SK-N-SH (cell line): ENCODE results near the gene EFTUD2. TPM values are rescaled to one million over a fixed set of nuclear protein-coding genes. Genes with fewer than 3 reads are reported as not detected.

Experiments
- CTCF ChIA-PET: fragments of 300-600, 350-600 bp; formaldehyde crosslinking; extraction: SDS; loops from one replicate; lab custom pipeline; 2021; lab: Yijun Ruan, JAX
- POLR2A ChIA-PET: fragments of 350-600 bp; sonication (Branson Sonifier 250); formaldehyde crosslinking; extraction: SDS; loops from one replicate; lab custom pipeline; 2020; ENCODE audit warnings: antibody characterized with exemption, inconsistent platforms; lab: Yijun Ruan, JAX
- DNase-seq: peaks from one replicate; pipeline ENCODE4 v3.0.0; 2012
- H2AFZ ChIP-seq: fragments of 200-600 bp; sonication (generic); 2 replicates; pipeline ENCODE4 v1.8.1; 2016; ENCODE audit warnings: antibody characterized with exemption, mild to moderate bottlenecking, low read depth
- H3F3A ChIP-seq: fragments of 200-600 bp; sonication (generic); replicated peaks from 2 replicates; pipeline ENCODE3; 2016; ENCODE audit warnings: antibody characterized with exemption, mild to moderate bottlenecking; ENCODE audit not compliant: insufficient read depth
- H3K27ac ChIP-seq, 2 experiments: fragments of 200-500 bp in 1 of 2; fragments of 200-600 bp in 1 of 2; sonication (Bioruptor generic) in 1 of 2; sonication (generic), shearing (Covaris generic) in 1 of 2; 2 replicates each; pipeline versions ENCODE4 v1.5.1 to v1.6.1; 2014 to 2016; ENCODE audit warnings: low read depth in 2 of 2, inconsistent platforms in 1 of 2, low read length in 1 of 2, mild to moderate bottlenecking in 1 of 2, mixed read lengths in 1 of 2
- H3K27me3 ChIP-seq: fragments of 200-600 bp; sonication (generic), shearing (Covaris generic); 2 replicates; pipeline ENCODE4 v1.6.1; 2016; ENCODE audit warnings: mixed run types; ENCODE audit not compliant: insufficient read depth
- H3K36me3 ChIP-seq, 2 experiments: fragments of 200-500 bp in 1 of 2; fragments of 200-600 bp in 1 of 2; sonication (Bioruptor generic) in 1 of 2; sonication (generic) in 1 of 2; replicated peaks in 1 of 2; 2 replicates each; pipeline versions ENCODE3 to v1.5.1; 2014 to 2016; ENCODE audit warnings: low read length in 1 of 2, mild to moderate bottlenecking in 1 of 2; ENCODE audit not compliant: insufficient read depth in 2 of 2, control insufficient read depth in 1 of 2
- H3K4me1 ChIP-seq, 2 experiments: fragments of 200-500 bp in 1 of 2; fragments of 200-600 bp in 1 of 2; sonication (Bioruptor generic) in 1 of 2; sonication (generic), shearing (Covaris generic) in 1 of 2; 2 replicates each; pipeline versions ENCODE4 v1.5.1 to v1.6.1; 2014 to 2016; ENCODE audit warnings: low read depth in 1 of 2, low read length in 1 of 2, mixed run types in 1 of 2; ENCODE audit not compliant: insufficient read depth in 2 of 2, control insufficient read depth in 1 of 2
- H3K4me2 ChIP-seq: fragments of 200-600 bp; sonication (generic), shearing (Covaris generic); 2 replicates; pipeline ENCODE4 v1.6.1; 2017; ENCODE audit warnings: mixed run types
- H3K4me3 ChIP-seq, 2 experiments: fragments of 200-500 bp in 1 of 2; fragments of 200-600 bp in 1 of 2; sonication (Bioruptor generic) in 1 of 2; sonication (generic), shearing (Covaris generic) in 1 of 2; 2 replicates each; pipeline versions ENCODE4 v1.5.1 to v1.8.1; 2014 to 2016; ENCODE audit warnings: low read depth in 2 of 2, inconsistent platforms in 1 of 2, low read length in 1 of 2, mild to moderate bottlenecking in 1 of 2, mixed read lengths in 1 of 2, moderate library complexity in 1 of 2
- H3K79me2 ChIP-seq: fragments of 200-600 bp; sonication (generic); 2 replicates; pipeline ENCODE4 v1.8.1; 2017; ENCODE audit warnings: mild to moderate bottlenecking; ENCODE audit not compliant: insufficient read depth
- H3K9ac ChIP-seq: fragments of 200-600 bp; sonication (generic); 2 replicates; pipeline ENCODE4 v1.6.1; 2017; ENCODE audit warnings: mixed run types
- H3K9me2 ChIP-seq: fragments of 200-600 bp; sonication (generic); 2 replicates; pipeline ENCODE4 v1.6.1; 2017; ENCODE audit warnings: mixed run types
- H3K9me3 ChIP-seq: fragments of 200-600 bp; sonication (generic); 2 replicates; pipeline ENCODE4 v1.6.1; 2017; ENCODE audit warnings: mixed run types, mild to moderate bottlenecking, moderate library complexity
- H4K20me1 ChIP-seq: fragments of 200-600 bp; sonication (generic); 2 replicates; pipeline ENCODE4 v1.6.1; 2017; ENCODE audit warnings: mild to moderate bottlenecking, mixed run types; ENCODE audit not compliant: insufficient read depth
- CTCF ChIP-seq: fragments of 200-600 bp; sonication (generic); IDR thresholded peaks from 2 replicates; pipeline ENCODE4 v1.6.1; 2017; ENCODE audit warnings: antibody characterized with exemption, mild to moderate bottlenecking, moderate library complexity
- ELF1 ChIP-seq: IDR thresholded peaks from 2 replicates; pipeline ENCODE4 v1.4.0; 2012
- EZH2phosphoT487 ChIP-seq: fragments of 200-600 bp; sonication (generic); IDR thresholded peaks from 2 replicates; pipeline ENCODE4 v1.6.1; 2017; ENCODE audit warnings: low read depth, mixed run types, mild to moderate bottlenecking, antibody characterized with exemption, moderate library complexity, borderline replicate concordance
- FOSL2 ChIP-seq: IDR thresholded peaks from 2 replicates; pipeline ENCODE4 v1.4.0; 2012; ENCODE audit warnings: low read depth, mild to moderate bottlenecking, moderate library complexity, borderline replicate concordance
- FOXM1 ChIP-seq: IDR thresholded peaks from 2 replicates; pipeline ENCODE4 v1.4.0; 2012; ENCODE audit warnings: low read depth, mild to moderate bottlenecking
- GABPA ChIP-seq: IDR thresholded peaks from 2 replicates; pipeline ENCODE4 v1.4.0; 2012; ENCODE audit warnings: low read depth, mild to moderate bottlenecking
- GATA2 ChIP-seq: sonication (generic); formaldehyde crosslinking; IDR thresholded peaks from 2 replicates; pipeline ENCODE4 v1.5.0; 2020; ENCODE audit warnings: mild to moderate bottlenecking, missing genetic modification reagents
- MEF2A ChIP-seq: IDR thresholded peaks from 2 replicates; pipeline ENCODE4 v1.4.0; 2012; ENCODE audit warnings: low read depth, borderline replicate concordance
- MXI1 ChIP-seq: IDR thresholded peaks from 2 replicates; pipeline ENCODE4 v1.6.1; 2012; ENCODE audit warnings: mild to moderate bottlenecking, low read depth, low read length, improper control_type of control experiment
- NFIC ChIP-seq: IDR thresholded peaks from 2 replicates; pipeline ENCODE4 v1.4.0; 2012; ENCODE audit warnings: borderline replicate concordance
- POLR2AphosphoS5 ChIP-seq: IDR thresholded peaks from 2 replicates; pipeline ENCODE4 v1.6.1; 2012; ENCODE audit warnings: low read depth, low read length
- RAD21 ChIP-seq: IDR thresholded peaks from 2 replicates; pipeline ENCODE4 v1.6.1; 2012; ENCODE audit warnings: mild to moderate bottlenecking, low read length
- RCOR1 ChIP-seq: fragments of 150-350 bp; IDR thresholded peaks from 2 replicates; pipeline ENCODE4 v1.6.1; 2017; ENCODE audit warnings: antibody characterized with exemption, low read length
- RXRA ChIP-seq: IDR thresholded peaks from 2 replicates; pipeline ENCODE4 v1.4.0; 2012; ENCODE audit warnings: low read depth, mild to moderate bottlenecking, borderline replicate concordance
- SIN3A ChIP-seq: IDR thresholded peaks from 2 replicates; pipeline ENCODE4 v1.6.1; 2012; ENCODE audit warnings: low read depth, mild to moderate bottlenecking, low read length, moderate library complexity, borderline replicate concordance
- SMC3 ChIP-seq: IDR thresholded peaks from 2 replicates; pipeline ENCODE4 v1.6.1; 2012; ENCODE audit warnings: low read depth, low read length, improper control_type of control experiment
- TAF1 ChIP-seq: IDR thresholded peaks from 2 replicates; pipeline ENCODE4 v1.6.1; 2012; ENCODE audit warnings: low read depth, mild to moderate bottlenecking, low read length, moderate library complexity, borderline replicate concordance
- TCF12 ChIP-seq: IDR thresholded peaks from 2 replicates; pipeline ENCODE4 v1.4.0; 2012
- YY1 ChIP-seq: IDR thresholded peaks from 2 replicates; pipeline ENCODE4 v1.4.0; 2012; ENCODE audit warnings: low read depth, mild to moderate bottlenecking
- WGBS: methylation state at CpG from one replicate; pipeline ENCODE4 v1.1.6; 2017; ENCODE audit warnings: low lambda C conversion rate; 5-methylcytosine and 5-hydroxymethylcytosine counted together
- polyA plus RNA-seq, 3 experiments: library from polyadenylated mRNA; depleted of rRNA; stranded (reverse); fragments of >200 nt; gene quantifications; 2 replicates each; pipeline ENCODE4 v1.2.3, GENCODE V29; 2012
- TF ChIP-seq, protein P1 (sequence below): IDR thresholded peaks from 2 replicates; pipeline ENCODE4 v1.4.0; 2012; ENCODE audit warnings: low read depth, borderline replicate concordance
- TF ChIP-seq, protein P2 (sequence below): fragments of 150-350 bp; IDR thresholded peaks from 2 replicates; pipeline ENCODE4 v1.6.1; 2016; ENCODE audit warnings: mild to moderate bottlenecking, low read depth, low read length
- TF ChIP-seq, protein P3 (sequence below): IDR thresholded peaks from 2 replicates; pipeline ENCODE4; 2012

EFTUD2 gene
- polyA plus RNA-seq, 1 of the 3 experiments (the other 2 are of a cell fraction) = 82.9 TPM

DNA sequence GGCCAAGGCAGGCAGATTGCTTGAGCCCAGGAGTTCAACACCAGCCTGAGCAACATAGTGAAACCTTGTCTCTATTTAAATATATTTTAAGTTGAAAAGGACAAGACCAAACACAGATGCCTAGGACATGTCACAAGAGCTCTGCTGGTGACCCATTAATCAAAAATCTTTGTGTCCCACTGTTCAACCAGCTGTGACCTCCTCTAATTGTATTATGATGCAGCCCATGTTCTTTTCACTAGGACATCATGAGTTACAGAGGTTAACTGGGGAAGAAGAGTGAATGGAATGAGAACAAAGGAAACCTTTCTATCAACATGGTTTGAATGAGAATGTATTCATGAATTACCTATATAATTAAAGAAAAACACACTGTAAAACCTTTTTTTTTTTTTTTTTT, 7.0 kb downstream of the EFTUD2 start:
- no peak overlapping the region for H3K9ac ChIP-seq
- peaks cover 6% of the 10 kb centered on the region for H3F3A ChIP-seq
- H3K4me3 ChIP-seq = no peak overlapping the region
- no peak overlapping the region for H3K4me2 ChIP-seq
- no peaks in the 10 kb centered on the region for H3K4me1 ChIP-seq
- DNase-seq = no peak
- no peak overlapping the region for H3K27ac ChIP-seq
- H3K9me2 ChIP-seq = no peaks in the 10 kb centered on the region
- ChIA-PET CTCF (interaction anchor here (1.7 to 1.9 kb wide), 5 partner anchors 11 to 118 kb away, joined by 3 to 11 read pairs (median 5); no protein-coding TSS in a partner anchor), POLR2A (no interaction called here)
- H3K79me2 ChIP-seq = peaks cover 98% of the 10 kb centered on the region
- H2AFZ ChIP-seq = no peak overlapping the region
- no peaks in the 10 kb centered on the region for H3K9me3 ChIP-seq
- no peaks in the 10 kb centered on the region for H3K27me3 ChIP-seq
- H4K20me1 ChIP-seq = peaks cover 31% of the 10 kb centered on the region
- H3K36me3 ChIP-seq = peaks cover 24 to 55% of the 10 kb centered on the region in 2 experiments
- TF ChIP-seq GABPA (no peak), RAD21 (no peak), NFIC (no peak), MEF2A (no peak), RCOR1 (no peak), CTCF (no peak), FOSL2 (no peak), RXRA (no peak), SIN3A (no peak)
- TF ChIP-seq, protein P1, sequence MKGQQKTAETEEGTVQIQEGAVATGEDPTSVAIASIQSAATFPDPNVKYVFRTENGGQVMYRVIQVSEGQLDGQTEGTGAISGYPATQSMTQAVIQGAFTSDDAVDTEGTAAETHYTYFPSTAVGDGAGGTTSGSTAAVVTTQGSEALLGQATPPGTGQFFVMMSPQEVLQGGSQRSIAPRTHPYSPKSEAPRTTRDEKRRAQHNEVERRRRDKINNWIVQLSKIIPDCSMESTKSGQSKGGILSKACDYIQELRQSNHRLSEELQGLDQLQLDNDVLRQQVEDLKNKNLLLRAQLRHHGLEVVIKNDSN = no peak

DNA sequence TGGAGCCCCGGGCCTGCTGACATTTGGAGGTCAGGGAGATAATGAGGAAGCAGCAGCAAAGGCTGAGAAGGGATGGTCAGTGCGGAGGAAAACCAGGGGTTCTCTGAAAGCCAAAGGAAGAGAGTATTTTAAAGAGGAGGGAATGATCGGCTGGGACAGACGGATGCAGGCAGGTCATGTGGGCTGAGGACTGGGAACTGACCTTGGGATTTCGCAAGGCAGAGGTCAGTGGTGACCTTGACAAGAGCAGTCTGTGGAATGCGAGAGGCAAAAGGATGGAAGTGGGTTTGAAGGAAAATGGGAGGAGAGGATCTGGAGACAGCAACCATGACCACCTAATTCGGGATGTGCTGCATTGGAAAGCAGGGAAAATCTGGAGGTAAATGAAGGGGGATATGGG, 10.2 kb downstream of the EFTUD2 start:
- no peak overlapping the region for H2AFZ ChIP-seq
- peaks cover 6% of the 10 kb centered on the region for H3F3A ChIP-seq
- 83% methylated on average over 7 of the region's 7 CpGs for WGBS
- H3K79me2 ChIP-seq = peaks cover 72% of the 10 kb centered on the region
- H4K20me1 ChIP-seq = peaks cover 26% of the 10 kb centered on the region
- H3K9me2 ChIP-seq = no peaks in the 10 kb centered on the region
- H3K36me3 ChIP-seq = peaks cover 38 to 53% of the 10 kb centered on the region in 2 experiments
- DNase-seq = no peak
- no peak overlapping the region for H3K4me3 ChIP-seq
- no peaks in the 10 kb centered on the region for H3K9me3 ChIP-seq
- TF ChIP-seq NFIC (no peak), GATA2 (CRISPR knock-in tag) (no peak), GABPA (no peak), POLR2AphosphoS5 (no peak), ELF1 (no peak), TAF1 (no peak), RCOR1 (no peak), EZH2phosphoT487 (no peak), FOXM1 (no peak), SMC3 (no peak), MXI1 (no peak), TCF12 (no peak), FOSL2 (no peak), MEF2A (no peak), YY1 (no peak)
- TF ChIP-seq, protein P2, sequence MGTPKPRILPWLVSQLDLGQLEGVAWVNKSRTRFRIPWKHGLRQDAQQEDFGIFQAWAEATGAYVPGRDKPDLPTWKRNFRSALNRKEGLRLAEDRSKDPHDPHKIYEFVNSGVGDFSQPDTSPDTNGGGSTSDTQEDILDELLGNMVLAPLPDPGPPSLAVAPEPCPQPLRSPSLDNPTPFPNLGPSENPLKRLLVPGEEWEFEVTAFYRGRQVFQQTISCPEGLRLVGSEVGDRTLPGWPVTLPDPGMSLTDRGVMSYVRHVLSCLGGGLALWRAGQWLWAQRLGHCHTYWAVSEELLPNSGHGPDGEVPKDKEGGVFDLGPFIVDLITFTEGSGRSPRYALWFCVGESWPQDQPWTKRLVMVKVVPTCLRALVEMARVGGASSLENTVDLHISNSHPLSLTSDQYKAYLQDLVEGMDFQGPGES = no peak
- TF ChIP-seq, protein P1 = no peak
- TF ChIP-seq, protein P3, sequence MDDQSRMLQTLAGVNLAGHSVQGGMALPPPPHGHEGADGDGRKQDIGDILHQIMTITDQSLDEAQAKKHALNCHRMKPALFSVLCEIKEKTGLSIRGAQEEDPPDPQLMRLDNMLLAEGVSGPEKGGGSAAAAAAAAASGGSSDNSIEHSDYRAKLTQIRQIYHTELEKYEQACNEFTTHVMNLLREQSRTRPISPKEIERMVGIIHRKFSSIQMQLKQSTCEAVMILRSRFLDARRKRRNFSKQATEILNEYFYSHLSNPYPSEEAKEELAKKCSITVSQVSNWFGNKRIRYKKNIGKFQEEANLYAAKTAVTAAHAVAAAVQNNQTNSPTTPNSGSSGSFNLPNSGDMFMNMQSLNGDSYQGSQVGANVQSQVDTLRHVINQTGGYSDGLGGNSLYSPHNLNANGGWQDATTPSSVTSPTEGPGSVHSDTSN = no peak
- POLR2A ChIA-PET = no interaction called here
- no peak overlapping the region for H3K9ac ChIP-seq
- CTCF ChIA-PET = interaction anchor here (1.0 to 1.2 kb wide), 4 partner anchors 10 to 115 kb away, joined by 3 to 9 read pairs (median 4); partner anchors contain the start of gene EFTUD2
- no peak overlapping the region for H3K4me2 ChIP-seq
- no peak overlapping the region for H3K27ac ChIP-seq
- H3K27me3 ChIP-seq = no peaks in the 10 kb centered on the region
- H3K4me1 ChIP-seq = no peaks in the 10 kb centered on the region
